GM18507 (cell line): ENCODE measurements around the gene TKTL2.
"Not testable (repeated sequence)": the region's sequence is repeated elsewhere in the genome, so short reads cannot be mapped to it uniquely, and the experiment has no call there.

Experiments
- DNase-seq: peaks from one replicate; pipeline ENCODE4 v3.0.0; 2011; ENCODE audit warnings: low read depth; ENCODE audit not compliant: insufficient read length; ENCODE audit errors: extremely low spot score
- FAIRE-seq: peaks from 2 replicates; lab custom pipeline; 2011; peaks lifted over from hg19 to GRCh38; lab: Jason Lieb, UNC

The TKTL2 gene

GRCh38 chr4:163462556-163462955 lies 11.0 kb downstream of the TKTL2 start:
- DNase-seq (no peak), FAIRE-seq (no peak)

- DNase-seq: no peak
- no peak for FAIRE-seq
Observed at GRCh38 chr4:163448540-163449203, 24.9 kb downstream of the TKTL2 start.

- no peak for FAIRE-seq
Observed at GRCh38 chr4:163447481-163447880, 26.1 kb downstream of the TKTL2 start.

GRCh38 chr4:163447023-163447422 lies 26.5 kb downstream of the TKTL2 start:
- FAIRE-seq, DNase-seq: not testable (repeated sequence)

More at GRCh38 chr4:163447481-163447880, 26.1 kb downstream of the TKTL2 start:
- DNase-seq: no peak

GRCh38 chr4:163440040-163440439 lies 33.5 kb downstream of the TKTL2 start:
- no peak for DNase-seq
- no peak for FAIRE-seq
